IMR-90 (cell line): Measurements from ENCODE around the gene ZNF554. TPM values are rescaled to one million over a fixed set of nuclear protein-coding genes. Genes with fewer than 3 reads are reported as not detected.

ENCODE experiments used
- ATAC-seq: fragments of 200-7000 bp; cut with Tn5 transposase; 2 replicates; pipeline ENCODE4 v1.9.1; 2020; ENCODE audit warnings: low read depth, mild to moderate bottlenecking, moderate library complexity
- BruUV-seq: library from RNA; stranded (reverse); fragments of 400-500 nt; replicated peaks from 2 replicates; lab custom pipeline; 2021; lab: Mats Ljungman, UMichigan
- CTCF ChIA-PET: fragments of 300-600 bp; formaldehyde crosslinking; extraction: SDS; loops from one replicate; lab custom pipeline; 2021; ENCODE audit warnings: antibody characterized with exemption; lab: Yijun Ruan, JAX
- POLR2A ChIA-PET: fragments of 300-600 bp; sonication (Branson Sonifier 250); formaldehyde crosslinking; loops from one replicate; lab custom pipeline; 2022; ENCODE audit warnings: antibody characterized with exemption; ENCODE audit not compliant: unreplicated experiment; lab: Charles Lee
- DNase-seq: peaks from one replicate; pipeline ENCODE4 v3.0.0; 2013
- H2AFZ ChIP-seq: replicated peaks from 2 replicates; pipeline ENCODE3; 2013; ENCODE audit warnings: low read length, mild to moderate bottlenecking; ENCODE audit not compliant: poor library complexity
- H2AK5ac ChIP-seq: 2 replicates; pipeline ENCODE4 v1.6.1; 2013; ENCODE audit warnings: low read depth, low read length, inconsistent platforms
- H2AK9ac ChIP-seq: replicated peaks from 2 replicates; pipeline ENCODE3; 2013; ENCODE audit warnings: mild to moderate bottlenecking, low read depth, low read length, moderate library complexity; ENCODE audit not compliant: poor library complexity
- H2BK120ac ChIP-seq: 2 replicates; pipeline ENCODE4 v1.6.1; 2013; ENCODE audit warnings: low read depth, low read length, inconsistent platforms
- H2BK15ac ChIP-seq: 3 replicates; pipeline ENCODE4 v1.6.1; 2013; ENCODE audit warnings: low read depth, low read length, inconsistent platforms
- H2BK20ac ChIP-seq: 2 replicates; pipeline ENCODE4 v1.6.1; 2013; ENCODE audit warnings: low read depth, mild to moderate bottlenecking, inconsistent platforms, low read length, moderate library complexity
- H2BK5ac ChIP-seq: 2 replicates; pipeline ENCODE4 v1.6.1; 2013; ENCODE audit warnings: mild to moderate bottlenecking, low read depth, low read length, inconsistent platforms; ENCODE audit not compliant: poor library complexity, severe bottlenecking
- H3K14ac ChIP-seq: replicated peaks from 2 replicates; pipeline ENCODE4 v1.6.1; 2013; ENCODE audit warnings: low read depth, low read length, inconsistent platforms
- H3K18ac ChIP-seq: 2 replicates; pipeline ENCODE4 v1.6.1; 2013; ENCODE audit warnings: low read depth, low read length, control low read depth
- H3K23ac ChIP-seq: 2 replicates; pipeline ENCODE4 v1.6.1; 2013; ENCODE audit warnings: low read depth, low read length, inconsistent platforms
- H3K27ac ChIP-seq: 2 replicates; pipeline ENCODE4 v1.5.1; 2013; ENCODE audit warnings: mild to moderate bottlenecking, control low read depth, low read length; ENCODE audit not compliant: insufficient read depth
- H3K27me3 ChIP-seq: 2 replicates; pipeline ENCODE4 v1.6.1; 2013; ENCODE audit warnings: low read length; ENCODE audit not compliant: control insufficient read depth, insufficient read depth
- H3K36me3 ChIP-seq: 2 replicates; pipeline ENCODE4 v1.6.1; 2013; ENCODE audit warnings: low read length, mixed read lengths; ENCODE audit not compliant: control insufficient read depth, insufficient read depth
- H3K4ac ChIP-seq: 2 replicates; pipeline ENCODE4 v1.6.1; 2013; ENCODE audit warnings: low read depth, low read length, inconsistent platforms
- H3K4me1 ChIP-seq: 2 replicates; pipeline ENCODE4 v1.6.1; 2013; ENCODE audit warnings: low read length, mixed read lengths; ENCODE audit not compliant: control insufficient read depth, insufficient read depth
- H3K4me2 ChIP-seq: 2 replicates; pipeline ENCODE4 v1.6.1; 2013; ENCODE audit warnings: low read depth, mild to moderate bottlenecking, control low read depth, low read length, moderate library complexity
- H3K4me3 ChIP-seq: 2 replicates; pipeline ENCODE4 v1.5.1; 2013; ENCODE audit warnings: low read depth, mild to moderate bottlenecking, control low read depth, low read length, moderate library complexity; ENCODE audit not compliant: insufficient read depth
- H3K56ac ChIP-seq: 2 replicates; pipeline ENCODE4 v1.6.1; 2013; ENCODE audit warnings: low read length, inconsistent platforms; ENCODE audit not compliant: insufficient read depth; ENCODE audit errors: extremely low read depth
- H3K79me1 ChIP-seq, 2 experiments: 2 replicates each; pipeline ENCODE4 v1.6.1; 2013; ENCODE audit warnings: low read length in 2 of 2, inconsistent platforms in 1 of 2, low read depth in 1 of 2
- H3K9ac ChIP-seq: 2 replicates; pipeline ENCODE4 v1.6.1; 2013; ENCODE audit warnings: low read depth, low read length, control low read depth
- H3K9me1 ChIP-seq: 2 replicates; pipeline ENCODE4 v1.6.1; 2013; ENCODE audit warnings: low read length, inconsistent platforms; ENCODE audit not compliant: insufficient read depth
- H3K9me3 ChIP-seq: 2 replicates; pipeline ENCODE4 v1.6.1; 2013; ENCODE audit warnings: low read length; ENCODE audit not compliant: control insufficient read depth, insufficient read depth
- H4K20me1 ChIP-seq: 2 replicates; pipeline ENCODE4 v1.6.1; 2013; ENCODE audit warnings: low read length, inconsistent platforms; ENCODE audit not compliant: insufficient read depth
- H4K5ac ChIP-seq: 2 replicates; pipeline ENCODE4 v1.6.1; 2013; ENCODE audit warnings: mild to moderate bottlenecking, low read depth, low read length, control low read depth
- H4K8ac ChIP-seq, 2 experiments: 2 replicates each; pipeline ENCODE4 v1.6.1; 2013; ENCODE audit warnings: low read depth in 2 of 2, low read length in 2 of 2, control low read depth in 1 of 2, inconsistent platforms in 1 of 2
- H4K91ac ChIP-seq: 2 replicates; pipeline ENCODE4 v1.6.1; 2013; ENCODE audit warnings: low read depth, low read length, inconsistent platforms; ENCODE audit not compliant: insufficient read depth
- CTCF ChIP-seq: conservative IDR thresholded peaks from 2 replicates; pipeline ENCODE4 v1.5.1; 2012; ENCODE audit warnings: mild to moderate bottlenecking, low read depth, low read length, improper control_type of control experiment
- MAZ ChIP-seq: IDR thresholded peaks from 2 replicates; pipeline ENCODE4 v1.6.1; 2012; ENCODE audit warnings: low read depth, mild to moderate bottlenecking, low read length, improper control_type of control experiment, moderate library complexity, borderline replicate concordance
- NFE2L2 ChIP-seq: fragments of 150-350 bp; IDR thresholded peaks from 2 replicates; pipeline ENCODE4 v1.6.1; 2016; ENCODE audit warnings: low read depth, mild to moderate bottlenecking, low read length
- POLR2A ChIP-seq: IDR thresholded peaks from 2 replicates; pipeline ENCODE4 v1.6.1; 2012; ENCODE audit warnings: mild to moderate bottlenecking, low read depth, low read length
- RFX5 ChIP-seq: IDR thresholded peaks from 2 replicates; pipeline ENCODE4 v1.8.0; 2012; ENCODE audit warnings: low read depth, mild to moderate bottlenecking, low read length, moderate library complexity
- WGBS, 2 experiments: methylation state at CpG; one replicate each; pipeline versions ENCODE4 v1.1.5 to v1.1.7; 2013; ENCODE audit warnings: missing lambda C conversion rate in 2 of 2; ENCODE audit not compliant: insufficient read length in 1 of 2; ENCODE audit errors: extremely low coverage in 2 of 2; 5-methylcytosine and 5-hydroxymethylcytosine counted together
- dilution Hi-C: fragments of 300-500 bp; cut with HindIII; formaldehyde crosslinking; loops from one replicate; pipeline ENCODE4 v1.14.3; 2018; ENCODE audit warnings: low sequenced_read_pairs; ENCODE audit not compliant: unreplicated experiment
- in situ Hi-C: fragments of 300-500 bp; cut with MboI; formaldehyde crosslinking; loops from 3 replicates; pipeline ENCODE4 v1.14.3; 2019; ENCODE audit warnings: low sequenced_read_pairs, inconsistent platforms, mixed read lengths
- intact Hi-C: fragments of 100-400 bp; cut with micrococcal nuclease; formaldehyde crosslinking; loops from 2 replicates; pipeline ENCODE4 v1.10.0; 2022
- polyA plus RNA-seq, 3 experiments: library from polyadenylated mRNA; depleted of rRNA; stranded (reverse); fragments of >200 nt; gene quantifications; 2 replicates each; pipeline ENCODE4 v1.2.3, GENCODE V29; 2012; ENCODE audit warnings: low replicate concordance in 1 of 3
- total RNA-seq: library from RNA; depleted of rRNA; stranded (reverse); fragments of >200 nt; gene quantifications from 2 replicates; pipeline ENCODE4 v1.2.3, GENCODE V29; 2012

ZNF554 gene
- total and polyA plus RNA-seq, 2 of the 4 experiments (the other 2 are of a cell fraction): 1.5 to 3.0 TPM

- DNase-seq (no peak), ATAC-seq (no peak)
- BruUV-seq: no TSS peak
- Histone ChIP-seq H4K5ac (no peak overlapping the region), H3K4me1 (no peaks in the 10 kb centered on the region), H2AFZ (no peak overlapping the region), H3K4ac (no peak overlapping the region), H3K9me1 (no peaks in the 10 kb centered on the region), H3K4me3 (no peak overlapping the region), H4K8ac (no peak overlapping the region), H3K9ac (no peak overlapping the region), H3K14ac (no peak overlapping the region), H2BK120ac (no peak overlapping the region), H4K91ac (no peak overlapping the region), H2AK9ac (no peak overlapping the region), H3K23ac (no peak overlapping the region), H3K36me3 (peaks cover 26% of the 10 kb centered on the region), H3K56ac (no peak overlapping the region), H2AK5ac (no peak overlapping the region), H3K27me3 (no peaks in the 10 kb centered on the region), H3K27ac (no peak overlapping the region), H3K79me1 (peaks cover 3% of the 10 kb centered on the region in 2 experiments; a peak in 1 of 4 replicates), H3K4me2 (no peak overlapping the region), H2BK20ac (no peak overlapping the region), H2BK5ac (no peak overlapping the region), H4K20me1 (no peaks in the 10 kb centered on the region), H2BK15ac (no peak overlapping the region), H3K9me3 (peaks cover 86% of the 10 kb centered on the region), H3K18ac (no peak overlapping the region)
- WGBS, 2 experiments: no CpG with 5 or more reads among the region's 5 CpGs
- intact Hi-C loops: no loop called here
- ChIA-PET POLR2A (no interaction called here), CTCF (no interaction called here)
- in situ Hi-C loops: no loop called here
- TF ChIP-seq POLR2A (no peak), NFE2L2 (no peak), RFX5 (no peak), CTCF (no peak), MAZ (no peak)
- dilution Hi-C loops: no loop called here
These were observed 36.9 kb downstream of the ZNF554 start for GRCh38 chr19:2856457-2857050.
